Liver (tissue), 9 donors: ENCODE results near the gene XYLT2. TPM values are rescaled to one million over a fixed set of nuclear protein-coding genes. Genes with fewer than 3 reads are reported as not detected.

Experiments
- DNase-seq: peaks from one replicate; pipeline ENCODE4 v3.0.0-alpha.2; 2017; ENCODE audit warnings: low spot score
- H3K27ac ChIP-seq, 2 donors: one replicate each; pipeline ENCODE4 v1.7.0; 2013; ENCODE audit warnings: inconsistent platforms in 2 of 2, low read length in 2 of 2, control low read depth in 1 of 2, low read depth in 1 of 2, mild to moderate bottlenecking in 1 of 2
- H3K27me3 ChIP-seq, 4 donors: one replicate each; pipeline versions ENCODE4 v1.6.1 to v1.7.0; 2013; ENCODE audit warnings: low read length in 3 of 4, inconsistent platforms in 1 of 4, mild to moderate bottlenecking in 1 of 4, moderate library complexity in 1 of 4; ENCODE audit not compliant: control insufficient read depth in 4 of 4, insufficient read depth in 4 of 4
- H3K36me3 ChIP-seq, 4 donors: one replicate each; pipeline versions ENCODE4 v1.6.1 to v1.7.0; 2013; ENCODE audit warnings: low read length in 3 of 4, mild to moderate bottlenecking in 3 of 4, low read depth in 1 of 4, moderate library complexity in 1 of 4; ENCODE audit not compliant: control insufficient read depth in 4 of 4, insufficient read depth in 3 of 4
- H3K4me1 ChIP-seq, 4 donors: one replicate each; pipeline versions ENCODE4 v1.6.1 to v1.7.0; 2013; ENCODE audit warnings: low read length in 3 of 4, mild to moderate bottlenecking in 3 of 4, moderate library complexity in 1 of 4; ENCODE audit not compliant: control insufficient read depth in 4 of 4, insufficient read depth in 4 of 4
- H3K4me3 ChIP-seq, 3 donors: one replicate each; pipeline versions ENCODE4 v1.6.1 to v1.7.0; 2013; ENCODE audit warnings: low read length in 3 of 3, control low read depth in 1 of 3, low read depth in 1 of 3, mild to moderate bottlenecking in 1 of 3
- H3K9ac ChIP-seq, 2 donors: one replicate each; pipeline ENCODE4 v1.7.0; 2013; ENCODE audit warnings: low read length in 2 of 2, mild to moderate bottlenecking in 2 of 2, moderate library complexity in 2 of 2, control low read depth in 1 of 2, low read depth in 1 of 2
- H3K9me3 ChIP-seq, 4 donors: one replicate each; pipeline versions ENCODE4 v1.6.1 to v1.7.0; 2013; ENCODE audit warnings: low read length in 3 of 4; ENCODE audit not compliant: control insufficient read depth in 4 of 4
- ATF3 ChIP-seq: IDR thresholded peaks from 2 replicates; pipeline ENCODE4 v1.6.1; 2016; ENCODE audit warnings: antibody characterized with exemption
- CTCF ChIP-seq: fragments of 150-350 bp; IDR thresholded peaks from 2 replicates; pipeline ENCODE4 v1.5.1; 2017; ENCODE audit warnings: improper control_type of control experiment, low read depth, low read length; ENCODE audit not compliant: missing input control
- EGR1 ChIP-seq, 2 donors: IDR thresholded peaks; 2 replicates each; pipeline ENCODE4 v1.6.1; 2016 to 2018; ENCODE audit warnings: antibody characterized with exemption in 2 of 2, low read depth in 2 of 2
- FOXA1 ChIP-seq: IDR thresholded peaks from 2 replicates; pipeline ENCODE4 v1.6.1; 2016; ENCODE audit warnings: antibody characterized with exemption
- FOXA2 ChIP-seq: IDR thresholded peaks from 2 replicates; pipeline ENCODE4 v1.6.1; 2016; ENCODE audit warnings: antibody characterized with exemption
- GABPA ChIP-seq, 2 donors: IDR thresholded peaks in 1 of 2; conservative IDR thresholded peaks in 1 of 2; 2 replicates each; pipeline ENCODE4 v1.6.1; 2016; ENCODE audit warnings: antibody characterized with exemption in 2 of 2, mild to moderate bottlenecking in 1 of 2, moderate library complexity in 1 of 2
- HNF4A ChIP-seq, 2 donors: conservative IDR thresholded peaks; 2 replicates each; pipeline ENCODE4 v1.6.1; 2016; ENCODE audit warnings: antibody characterized with exemption in 2 of 2, mild to moderate bottlenecking in 2 of 2
- HNF4G ChIP-seq: IDR thresholded peaks from 2 replicates; pipeline ENCODE4 v1.6.1; 2016; ENCODE audit warnings: antibody characterized with exemption
- JUND ChIP-seq, 2 donors: IDR thresholded peaks; 2 replicates each; pipeline ENCODE4 v1.6.1; 2016; ENCODE audit warnings: antibody characterized with exemption in 2 of 2
- MAX ChIP-seq: IDR thresholded peaks from 2 replicates; pipeline ENCODE4 v1.6.1; 2016; ENCODE audit warnings: antibody characterized with exemption
- NR2F2 ChIP-seq: IDR thresholded peaks from 2 replicates; pipeline ENCODE4 v1.6.1; 2016; ENCODE audit warnings: antibody characterized with exemption
- RAD21 ChIP-seq, 2 donors: IDR thresholded peaks; 2 replicates each; pipeline ENCODE4 v1.6.1; 2016; ENCODE audit warnings: antibody characterized with exemption in 2 of 2, mild to moderate bottlenecking in 2 of 2
- REST ChIP-seq: IDR thresholded peaks from 2 replicates; pipeline ENCODE4 v1.6.1; 2016; ENCODE audit warnings: antibody characterized with exemption, mild to moderate bottlenecking
- RXRA ChIP-seq, 2 donors: IDR thresholded peaks; 2 replicates each; pipeline ENCODE4 v1.6.1; 2017 to 2018; ENCODE audit warnings: antibody characterized with exemption in 2 of 2, mild to moderate bottlenecking in 1 of 2
- SP1 ChIP-seq: IDR thresholded peaks from 2 replicates; pipeline ENCODE4 v1.6.1; 2018; ENCODE audit warnings: antibody characterized with exemption, mild to moderate bottlenecking
- TAF1 ChIP-seq: conservative IDR thresholded peaks from 2 replicates; pipeline ENCODE4 v1.6.1; 2016; ENCODE audit warnings: antibody characterized with exemption, mild to moderate bottlenecking
- YY1 ChIP-seq: IDR thresholded peaks from 2 replicates; pipeline ENCODE4 v1.6.1; 2016; ENCODE audit warnings: antibody characterized with exemption, mild to moderate bottlenecking
- ZBTB33 ChIP-seq: IDR thresholded peaks from 2 replicates; pipeline ENCODE4 v1.6.1; 2016; ENCODE audit warnings: antibody characterized with exemption
- WGBS: extraction: QIAGEN DNeasy Blood & Tissue Kit; methylation state at CpG from one replicate; pipeline ENCODE4 v1.1.7; 2013; 5-methylcytosine and 5-hydroxymethylcytosine counted together
- polyA plus RNA-seq, 2 donors: library from polyadenylated mRNA; stranded (reverse) in 1 of 2; unstranded in 1 of 2; fragments of 200-250 nt in 1 of 2; fragments of >200 nt in 1 of 2; fragmentation: Nextera tagmentation in 1 of 2; extraction: Ambion mirVana in 1 of 2; gene quantifications; one replicate each; pipeline versions ENCODE4 v1.2.1 to v1.2.3, GENCODE V29; 2013 to 2015
- total RNA-seq, 2 donors: library from RNA; depleted of rRNA; stranded (reverse); fragments of >200 nt; gene quantifications; one replicate each; pipeline ENCODE4 v1.2.3, GENCODE V29; 2014
- donor health status: healthy.
- donor health status: healthy.
- donor health status: healthy.
- donor health status: healthy.
- donor health status: healthy.

The XYLT2 gene
- total and polyA plus RNA-seq, 4 donors: 5.3 to 11.3 (median 8.2) TPM

GRCh38 chr17:50344731-50345365 lies 1.1 kb upstream of the XYLT2 start:
- TF ChIP-seq NR2F2: no peak
- Histone ChIP-seq H3K36me3 (no peaks in the 10 kb centered on the region), H3K27me3 (no peaks in the 10 kb centered on the region), H3K4me3 (no peak overlapping the region), H3K9me3 (no peaks in the 10 kb centered on the region), H3K9ac (no peak overlapping the region), H3K27ac (no peak overlapping the region), H3K4me1 (peaks cover 6 to 17% (median 11%) of the 10 kb centered on the region in 4 donors)
- 74% methylated on average over 13 of the region's 13 CpGs for WGBS
- DNase-seq: no peak

GRCh38 chr17:50346313-50347116 lies 589 bp downstream of the XYLT2 start:
- Histone ChIP-seq H3K4me1 (peaks cover 6 to 17% (median 11%) of the 10 kb centered on the region in 4 donors), H3K27ac (no peak overlapping the region), H3K9ac (peak overlapping the region in 1 of 2 donors; percentile 10), H3K36me3 (no peaks in the 10 kb centered on the region), H3K27me3 (no peaks in the 10 kb centered on the region), H3K9me3 (no peaks in the 10 kb centered on the region), H3K4me3 (peak overlapping the region; percentile 58 to 92 (median 75))
- TF ChIP-seq HNF4G (no peak), NR2F2 (no peak), GABPA (IDR thresholded peaks at IDR 0.05 in 1 of 2, conservative IDR thresholded peaks at IDR 0.05 in 1 of 2) (no peak), ATF3 (no peak), CTCF (no peak), HNF4A (conservative IDR thresholded peaks at IDR 0.05) (no peak), ZBTB33 (no peak), YY1 (no peak), MAX (no peak), TAF1 (no peak), FOXA1 (no peak), RAD21 (IDR thresholded peaks at IDR 0.05) (no peak), FOXA2 (no peak), REST (no peak), SP1 (no peak), RXRA (IDR thresholded peaks at IDR 0.05) (no peak), JUND (IDR thresholded peaks at IDR 0.05) (no peak), EGR1 (IDR thresholded peaks at IDR 0.05; ENCODE audit: low read depth in 2 of 2) (no peak)
- WGBS: 3% methylated on average over 57 of the region's 57 CpGs
- no peak for DNase-seq
